HepG2 (cell line): Measurements from ENCODE around the gene DUS1L. TPM values are rescaled to one million over a fixed set of nuclear protein-coding genes. Genes with fewer than 3 reads are reported as not detected.

Experiments used
- BRCA1 ChIP-seq: sonication (generic); formaldehyde crosslinking; IDR thresholded peaks from 2 replicates; pipeline ENCODE4 v1.4.0; 2020; ENCODE audit warnings: missing genetic modification reagents
- CEBPG ChIP-seq: IDR thresholded peaks from 2 replicates; pipeline ENCODE4 v1.6.1; 2016
- DNMT3B ChIP-seq: conservative IDR thresholded peaks from 2 replicates; pipeline ENCODE4 v1.6.1; 2016; ENCODE audit warnings: missing biosample characterization, control low read depth
- GATAD2A ChIP-seq: IDR thresholded peaks from 2 replicates; pipeline ENCODE4 v1.6.1; 2016
- KLF11 ChIP-seq: IDR thresholded peaks from 2 replicates; pipeline ENCODE4 v1.6.1; 2016; ENCODE audit warnings: missing compliant biosample characterization
- MLX ChIP-seq: IDR thresholded peaks from 2 replicates; pipeline ENCODE4 v1.6.1; 2016
- MXD4 ChIP-seq: IDR thresholded peaks from 2 replicates; pipeline ENCODE4 v1.6.1; 2016; ENCODE audit warnings: mild to moderate bottlenecking, missing biosample characterization, missing genetic modification reagents
- NR2C2 ChIP-seq: sonication (generic); formaldehyde crosslinking; IDR thresholded peaks from 2 replicates; pipeline ENCODE4 v1.4.0; 2020; ENCODE audit warnings: missing genetic modification reagents, mild to moderate bottlenecking, moderate library complexity, borderline replicate concordance
- REXO4 ChIP-seq: sonication (generic); formaldehyde crosslinking; IDR thresholded peaks from 2 replicates; pipeline ENCODE4 v1.8.0; 2022; ENCODE audit warnings: missing genetic modification reagents, mild to moderate bottlenecking, borderline replicate concordance
- SMAD1 ChIP-seq: sonication (generic); formaldehyde crosslinking; IDR thresholded peaks from 2 replicates; pipeline ENCODE4 v1.4.0; 2020; ENCODE audit warnings: missing genetic modification reagents, low read depth, mild to moderate bottlenecking, borderline replicate concordance
- SNAI1 ChIP-seq: sonication (generic); formaldehyde crosslinking; IDR thresholded peaks from 2 replicates; pipeline ENCODE4 v1.5.0; 2020; ENCODE audit warnings: mild to moderate bottlenecking, missing genetic modification reagents, borderline replicate concordance
- SOX6 ChIP-seq, 2 experiments: fragments of 450-650 bp in 1 of 2; sonication (generic) in 1 of 2; formaldehyde crosslinking in 1 of 2; IDR thresholded peaks; 2 replicates each; pipeline versions ENCODE4 v1.4.0 to v1.6.1; 2017 to 2020; ENCODE audit warnings: antibody characterized with exemption in 1 of 2, mild to moderate bottlenecking in 1 of 2, missing genetic modification reagents in 1 of 2
- ZBTB10 ChIP-seq: sonication (generic); formaldehyde crosslinking; IDR thresholded peaks from 2 replicates; pipeline ENCODE4 v1.4.0; 2020; ENCODE audit warnings: missing genetic modification reagents, borderline replicate concordance
- ZNF256 ChIP-seq: sonication (generic); formaldehyde crosslinking; conservative IDR thresholded peaks from 2 replicates; pipeline ENCODE4 v1.4.0; 2020; ENCODE audit warnings: missing genetic modification reagents
- ZNF530 ChIP-seq: sonication (generic); formaldehyde crosslinking; IDR thresholded peaks from 2 replicates; pipeline ENCODE4 v1.5.0; 2020; ENCODE audit warnings: low read depth, mild to moderate bottlenecking, missing genetic modification reagents
- ZNF543 ChIP-seq: sonication (generic); formaldehyde crosslinking; IDR thresholded peaks from 2 replicates; pipeline ENCODE4 v1.4.0; 2020; ENCODE audit warnings: mild to moderate bottlenecking, missing genetic modification reagents
- polyA plus RNA-seq, 8 experiments: library from polyadenylated mRNA; depleted of rRNA in 3 of 8; stranded (reverse) in 7 of 8; unstranded in 1 of 8; fragments of >200 nt; fragmentation: Illumina TruSeq in 4 of 8; extraction: Trizol in 4 of 8; gene quantifications; 2 replicates each; pipeline versions ENCODE4 v1.2.1 to v1.2.3, GENCODE V29; 2011 to 2016; ENCODE audit warnings: low read depth in 4 of 8, missing spikeins in 1 of 8, mixed read lengths in 1 of 8; ENCODE audit not compliant: insufficient read depth in 1 of 8
- total RNA-seq, 5 experiments: library from RNA; depleted of rRNA; stranded (reverse); fragments of >200 nt; fragmentation: Illumina TruSeq; extraction: Trizol; gene quantifications; 2 replicates each; pipeline ENCODE4 v1.2.3, GENCODE V29; 2016; ENCODE audit warnings: low read depth in 1 of 5
- TF ChIP-seq, protein P1 (sequence below): sonication (generic); formaldehyde crosslinking; conservative IDR thresholded peaks from 2 replicates; pipeline ENCODE4 v1.8.1; 2023; ENCODE audit warnings: missing genetic modification reagents
- TF ChIP-seq, protein P2 (sequence below): IDR thresholded peaks from 2 replicates; pipeline ENCODE4 v1.6.1; 2016; ENCODE audit warnings: missing compliant biosample characterization, missing genetic modification reagents, borderline replicate concordance
- TF ChIP-seq, protein P3 (sequence below): sonication (generic); formaldehyde crosslinking; IDR thresholded peaks from 2 replicates; pipeline ENCODE4 v1.9.0; 2021; ENCODE audit warnings: missing genetic modification reagents, mild to moderate bottlenecking, borderline replicate concordance
- TF ChIP-seq, protein P4 (sequence below): sonication (generic); formaldehyde crosslinking; IDR thresholded peaks from 2 replicates; pipeline ENCODE4 v1.4.0; 2020; ENCODE audit warnings: mild to moderate bottlenecking, low read depth, missing genetic modification reagents

Gene DUS1L
- total and polyA plus RNA-seq, 2 of the 13 experiments (the other 11 are each of a cell fraction or from before 2014, with no cell fraction given), result 81.0 to 109 TPM

DNA sequence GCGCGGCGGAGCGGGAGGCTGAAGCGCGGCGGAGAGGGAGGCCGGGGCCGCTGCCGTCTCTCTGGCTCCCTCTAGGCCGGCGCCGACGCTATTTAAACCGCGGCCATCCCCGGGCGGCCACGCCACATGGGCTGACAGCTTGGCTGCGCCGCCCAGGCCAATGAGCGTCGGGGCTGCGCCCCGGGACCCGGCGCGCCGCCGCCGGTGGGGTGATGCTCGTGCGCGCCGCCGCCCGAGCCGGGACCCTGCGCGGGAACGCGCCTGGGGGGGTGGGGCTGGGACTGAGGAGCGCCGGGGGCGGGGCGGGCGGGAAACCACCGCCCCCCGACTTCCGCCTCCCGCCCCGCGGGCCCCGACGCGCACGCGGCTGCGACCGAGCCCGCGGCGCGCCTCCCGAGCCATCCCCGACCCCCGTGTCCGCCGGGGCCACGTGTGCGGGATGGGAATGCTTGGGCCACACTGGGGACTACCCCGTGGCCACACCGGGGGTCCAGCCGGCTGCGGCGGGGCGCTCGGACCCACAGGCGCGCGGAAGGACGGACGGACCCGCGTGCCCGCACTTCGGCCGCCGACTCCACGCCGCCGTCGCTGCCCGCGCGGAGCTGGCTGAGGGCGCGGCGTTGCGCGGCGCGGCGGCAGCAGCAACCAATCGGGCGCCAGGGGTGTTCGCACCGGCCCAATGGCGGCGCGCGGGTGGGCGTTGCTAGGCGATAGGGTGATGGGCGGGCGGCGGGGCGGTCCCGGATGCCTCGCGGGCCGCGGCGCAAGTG, 32.8 kb upstream of the DUS1L start, which contains the start of gene FASN (continued):
- TF ChIP-seq, protein P1, sequence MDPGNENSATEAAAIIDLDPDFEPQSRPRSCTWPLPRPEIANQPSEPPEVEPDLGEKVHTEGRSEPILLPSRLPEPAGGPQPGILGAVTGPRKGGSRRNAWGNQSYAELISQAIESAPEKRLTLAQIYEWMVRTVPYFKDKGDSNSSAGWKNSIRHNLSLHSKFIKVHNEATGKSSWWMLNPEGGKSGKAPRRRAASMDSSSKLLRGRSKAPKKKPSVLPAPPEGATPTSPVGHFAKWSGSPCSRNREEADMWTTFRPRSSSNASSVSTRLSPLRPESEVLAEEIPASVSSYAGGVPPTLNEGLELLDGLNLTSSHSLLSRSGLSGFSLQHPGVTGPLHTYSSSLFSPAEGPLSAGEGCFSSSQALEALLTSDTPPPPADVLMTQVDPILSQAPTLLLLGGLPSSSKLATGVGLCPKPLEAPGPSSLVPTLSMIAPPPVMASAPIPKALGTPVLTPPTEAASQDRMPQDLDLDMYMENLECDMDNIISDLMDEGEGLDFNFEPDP (CRISPR knock-in tag), result no peak
- TF ChIP-seq ZNF543 (CRISPR knock-in tag), result peak; percentile 77; the same call in 1 of the 2 replicates
- TF ChIP-seq CEBPG (CRISPR knock-in tag), result no peak
- peak; percentile 52 for TF ChIP-seq MXD4
- TF ChIP-seq, protein P2, sequence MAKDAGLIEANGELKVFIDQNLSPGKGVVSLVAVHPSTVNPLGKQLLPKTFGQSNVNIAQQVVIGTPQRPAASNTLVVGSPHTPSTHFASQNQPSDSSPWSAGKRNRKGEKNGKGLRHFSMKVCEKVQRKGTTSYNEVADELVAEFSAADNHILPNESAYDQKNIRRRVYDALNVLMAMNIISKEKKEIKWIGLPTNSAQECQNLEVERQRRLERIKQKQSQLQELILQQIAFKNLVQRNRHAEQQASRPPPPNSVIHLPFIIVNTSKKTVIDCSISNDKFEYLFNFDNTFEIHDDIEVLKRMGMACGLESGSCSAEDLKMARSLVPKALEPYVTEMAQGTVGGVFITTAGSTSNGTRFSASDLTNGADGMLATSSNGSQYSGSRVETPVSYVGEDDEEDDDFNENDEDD (CRISPR knock-in tag), result peak; percentile 92; the same call in 1 of the 2 replicates
- peak; percentile 76 for TF ChIP-seq KLF11
- TF ChIP-seq SMAD1 (CRISPR knock-in tag), result peak; percentile 9; the same call in 1 of the 2 replicates
- TF ChIP-seq NR2C2 (CRISPR knock-in tag), result peak; percentile 75
- peak; percentile 91 for TF ChIP-seq BRCA1 (CRISPR knock-in tag)
- 0 out of 2 replicates have a peak, but pooled peaks have one; percentile 65 for TF ChIP-seq DNMT3B (CRISPR knock-in tag)
- TF ChIP-seq, protein P3, sequence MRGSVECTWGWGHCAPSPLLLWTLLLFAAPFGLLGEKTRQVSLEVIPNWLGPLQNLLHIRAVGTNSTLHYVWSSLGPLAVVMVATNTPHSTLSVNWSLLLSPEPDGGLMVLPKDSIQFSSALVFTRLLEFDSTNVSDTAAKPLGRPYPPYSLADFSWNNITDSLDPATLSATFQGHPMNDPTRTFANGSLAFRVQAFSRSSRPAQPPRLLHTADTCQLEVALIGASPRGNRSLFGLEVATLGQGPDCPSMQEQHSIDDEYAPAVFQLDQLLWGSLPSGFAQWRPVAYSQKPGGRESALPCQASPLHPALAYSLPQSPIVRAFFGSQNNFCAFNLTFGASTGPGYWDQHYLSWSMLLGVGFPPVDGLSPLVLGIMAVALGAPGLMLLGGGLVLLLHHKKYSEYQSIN (CRISPR knock-in tag), result no peak
- TF ChIP-seq GATAD2A (CRISPR knock-in tag), result no peak; the same call in 1 of the 2 replicates
- TF ChIP-seq, protein P4, sequence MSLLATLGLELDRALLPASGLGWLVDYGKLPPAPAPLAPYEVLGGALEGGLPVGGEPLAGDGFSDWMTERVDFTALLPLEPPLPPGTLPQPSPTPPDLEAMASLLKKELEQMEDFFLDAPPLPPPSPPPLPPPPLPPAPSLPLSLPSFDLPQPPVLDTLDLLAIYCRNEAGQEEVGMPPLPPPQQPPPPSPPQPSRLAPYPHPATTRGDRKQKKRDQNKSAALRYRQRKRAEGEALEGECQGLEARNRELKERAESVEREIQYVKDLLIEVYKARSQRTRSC (CRISPR knock-in tag), result peak; percentile 17; the same call in 1 of the 2 replicates
- TF ChIP-seq SNAI1 (CRISPR knock-in tag), result no peak
- no peak for TF ChIP-seq SOX6 (IDR thresholded peaks at IDR 0.05)
- 0 out of 2 replicates have a peak, but pooled peaks have one; percentile 43 for TF ChIP-seq SOX6 (CRISPR knock-in tag; IDR thresholded peaks at IDR 0.05)
- TF ChIP-seq REXO4 (CRISPR knock-in tag), result no peak
- TF ChIP-seq ZBTB10 (CRISPR knock-in tag), result peak; percentile 74
- TF ChIP-seq MLX (CRISPR knock-in tag), result 0 out of 2 replicates have a peak, but pooled peaks have one; percentile 14
- no peak for TF ChIP-seq ZNF530
- peak; percentile 74; the same call in 1 of the 2 replicates for TF ChIP-seq ZNF256 (CRISPR knock-in tag)
